ENCODE measurements around the gene GALNT15.

- TF ChIP-seq CTCF (IDR thresholded peaks at IDR 0.05), result no peak
- TF ChIP-seq POLR2AphosphoS5 (IDR thresholded peaks at IDR 0.05; ENCODE audit: low read depth, low read length), result no peak
Measured at GRCh38 chr3:16142350-16143025, 32.0 kb upstream of the GALNT15 start.
